Testis (tissue), 2 donors: Measurements from ENCODE around the gene MRPL43.

Experiments
- CTCF ChIP-seq, 3 experiments: fragments of 450-650 bp in 2 of 3; fragments of 200-600 bp in 1 of 3; sonication (generic) in 1 of 3; IDR thresholded peaks; one replicate each; pipeline ENCODE4 v1.5.1; 2016 to 2019; ENCODE audit warnings: antibody characterized with exemption in 3 of 3, mild to moderate bottlenecking in 2 of 3, moderate library complexity in 1 of 3
- POLR2A ChIP-seq: fragments of 450-650 bp; IDR thresholded peaks from one replicate; pipeline ENCODE4 v1.6.1; 2017; ENCODE audit warnings: antibody characterized with exemption, mild to moderate bottlenecking, moderate library complexity

- TF ChIP-seq CTCF (IDR thresholded peaks at IDR 0.05) (no peak), POLR2A (no peak)
These were observed 33.9 kb upstream of the MRPL43 start for GRCh38 chr10:101021239-101021638.
